Liver (tissue), 10 donors: ENCODE results near the gene FER. TPM values are rescaled to one million over a fixed set of nuclear protein-coding genes. Genes with fewer than 3 reads are reported as not detected.
A peak's percentile ranks its signal among the peaks of the same experiment; 100 is the strongest.

ENCODE experiments used
- DNase-seq: peaks from one replicate; pipeline ENCODE4 v3.0.0-alpha.2; 2017; ENCODE audit warnings: low spot score
- H3K27ac ChIP-seq, 2 donors: one replicate each; pipeline ENCODE4 v1.7.0; 2013; ENCODE audit warnings: inconsistent platforms in 2 of 2, low read length in 2 of 2, control low read depth in 1 of 2, low read depth in 1 of 2, mild to moderate bottlenecking in 1 of 2
- H3K27me3 ChIP-seq, 4 donors: one replicate each; pipeline versions ENCODE4 v1.6.1 to v1.7.0; 2013; ENCODE audit warnings: low read length in 3 of 4, inconsistent platforms in 1 of 4, mild to moderate bottlenecking in 1 of 4, moderate library complexity in 1 of 4; ENCODE audit not compliant: control insufficient read depth in 4 of 4, insufficient read depth in 4 of 4
- H3K36me3 ChIP-seq, 4 donors: one replicate each; pipeline versions ENCODE4 v1.6.1 to v1.7.0; 2013; ENCODE audit warnings: low read length in 3 of 4, mild to moderate bottlenecking in 3 of 4, low read depth in 1 of 4, moderate library complexity in 1 of 4; ENCODE audit not compliant: control insufficient read depth in 4 of 4, insufficient read depth in 3 of 4
- H3K4me1 ChIP-seq, 4 donors: one replicate each; pipeline versions ENCODE4 v1.6.1 to v1.7.0; 2013; ENCODE audit warnings: low read length in 3 of 4, mild to moderate bottlenecking in 3 of 4, moderate library complexity in 1 of 4; ENCODE audit not compliant: control insufficient read depth in 4 of 4, insufficient read depth in 4 of 4
- H3K4me3 ChIP-seq, 3 donors: one replicate each; pipeline versions ENCODE4 v1.6.1 to v1.7.0; 2013; ENCODE audit warnings: low read length in 3 of 3, control low read depth in 1 of 3, low read depth in 1 of 3, mild to moderate bottlenecking in 1 of 3
- H3K9ac ChIP-seq, 2 donors: one replicate each; pipeline ENCODE4 v1.7.0; 2013; ENCODE audit warnings: low read length in 2 of 2, mild to moderate bottlenecking in 2 of 2, moderate library complexity in 2 of 2, control low read depth in 1 of 2, low read depth in 1 of 2
- H3K9me3 ChIP-seq, 4 donors: one replicate each; pipeline versions ENCODE4 v1.6.1 to v1.7.0; 2013; ENCODE audit warnings: low read length in 3 of 4; ENCODE audit not compliant: control insufficient read depth in 4 of 4
- ATF3 ChIP-seq: IDR thresholded peaks from 2 replicates; pipeline ENCODE4 v1.6.1; 2016; ENCODE audit warnings: antibody characterized with exemption
- CTCF ChIP-seq: fragments of 150-350 bp; IDR thresholded peaks from 2 replicates; pipeline ENCODE4 v1.5.1; 2017; ENCODE audit warnings: improper control_type of control experiment, low read depth, low read length; ENCODE audit not compliant: missing input control
- EGR1 ChIP-seq, 2 donors: IDR thresholded peaks; 2 replicates each; pipeline ENCODE4 v1.6.1; 2016 to 2018; ENCODE audit warnings: antibody characterized with exemption in 2 of 2, low read depth in 2 of 2
- FOXA1 ChIP-seq: IDR thresholded peaks from 2 replicates; pipeline ENCODE4 v1.6.1; 2016; ENCODE audit warnings: antibody characterized with exemption
- FOXA2 ChIP-seq: IDR thresholded peaks from 2 replicates; pipeline ENCODE4 v1.6.1; 2016; ENCODE audit warnings: antibody characterized with exemption
- GABPA ChIP-seq, 2 donors: IDR thresholded peaks in 1 of 2; conservative IDR thresholded peaks in 1 of 2; 2 replicates each; pipeline ENCODE4 v1.6.1; 2016; ENCODE audit warnings: antibody characterized with exemption in 2 of 2, mild to moderate bottlenecking in 1 of 2, moderate library complexity in 1 of 2
- NR2F2 ChIP-seq: IDR thresholded peaks from 2 replicates; pipeline ENCODE4 v1.6.1; 2016; ENCODE audit warnings: antibody characterized with exemption
- REST ChIP-seq: IDR thresholded peaks from 2 replicates; pipeline ENCODE4 v1.6.1; 2016; ENCODE audit warnings: antibody characterized with exemption, mild to moderate bottlenecking
- RXRA ChIP-seq, 2 donors: IDR thresholded peaks; 2 replicates each; pipeline ENCODE4 v1.6.1; 2017 to 2018; ENCODE audit warnings: antibody characterized with exemption in 2 of 2, mild to moderate bottlenecking in 1 of 2
- SP1 ChIP-seq: IDR thresholded peaks from 2 replicates; pipeline ENCODE4 v1.6.1; 2018; ENCODE audit warnings: antibody characterized with exemption, mild to moderate bottlenecking
- YY1 ChIP-seq: IDR thresholded peaks from 2 replicates; pipeline ENCODE4 v1.6.1; 2016; ENCODE audit warnings: antibody characterized with exemption, mild to moderate bottlenecking
- ZBTB33 ChIP-seq: IDR thresholded peaks from 2 replicates; pipeline ENCODE4 v1.6.1; 2016; ENCODE audit warnings: antibody characterized with exemption
- WGBS: extraction: QIAGEN DNeasy Blood & Tissue Kit; methylation state at CpG from one replicate; pipeline ENCODE4 v1.1.7; 2013; 5-methylcytosine and 5-hydroxymethylcytosine counted together
- polyA plus RNA-seq, 2 donors: library from polyadenylated mRNA; stranded (reverse) in 1 of 2; unstranded in 1 of 2; fragments of 200-250 nt in 1 of 2; fragments of >200 nt in 1 of 2; fragmentation: Nextera tagmentation in 1 of 2; extraction: Ambion mirVana in 1 of 2; gene quantifications; one replicate each; pipeline versions ENCODE4 v1.2.1 to v1.2.3, GENCODE V29; 2013 to 2015
- small RNA-seq: library from RNA; depleted of rRNA; stranded (forward); fragments of <200 nt; gene quantifications from one replicate; pipeline ENCODE3, GENCODE V24; 2014
- total RNA-seq, 2 donors: library from RNA; depleted of rRNA; stranded (reverse); fragments of >200 nt; gene quantifications; one replicate each; pipeline ENCODE4 v1.2.3, GENCODE V29; 2014
- donor health status: healthy.
- donor health status: healthy.
- donor health status: healthy.
- donor health status: healthy.
- donor health status: healthy.

The FER gene
- total and polyA plus RNA-seq, 4 donors, result 0.83 to 9.8 (median 5.9) TPM

- Histone ChIP-seq H3K9ac (no peak overlapping the region), H3K27me3 (no peaks in the 10 kb centered on the region), H3K4me1 (no peaks in the 10 kb centered on the region), H3K9me3 (peaks cover 0 to 9% (median 5%) of the 10 kb centered on the region in 4 donors), H3K36me3 (peaks cover 0 to 3% (median 0%) of the 10 kb centered on the region in 4 donors), H3K27ac (no peak overlapping the region), H3K4me3 (no peak overlapping the region)
- no peak for DNase-seq
- no peak for TF ChIP-seq FOXA1
- TF ChIP-seq CTCF, result no peak
These were observed 494.8 kb downstream of the FER start for GRCh38 chr5:109242518-109242917.

GRCh38 chr5:109246395-109246794 is 498.7 kb downstream of the FER start:
- Histone ChIP-seq H3K9me3 (peaks cover 0 to 9% (median 5%) of the 10 kb centered on the region in 4 donors), H3K9ac (no peak overlapping the region), H3K27ac (no peak overlapping the region), H3K36me3 (peaks cover 0 to 3% (median 0%) of the 10 kb centered on the region in 4 donors), H3K27me3 (no peaks in the 10 kb centered on the region), H3K4me1 (no peaks in the 10 kb centered on the region), H3K4me3 (peak overlapping the region in 1 of 3 donors; percentile 12)
- 97% methylated on average over 2 of the region's 2 CpGs for WGBS
- DNase-seq, result no peak
- TF ChIP-seq YY1 (no peak), FOXA2 (no peak), FOXA1 (no peak), ATF3 (no peak), SP1 (no peak), ZBTB33 (no peak), RXRA (IDR thresholded peaks at IDR 0.05) (no peak), EGR1 (IDR thresholded peaks at IDR 0.05; ENCODE audit: low read depth in 2 of 2) (no peak), GABPA (IDR thresholded peaks at IDR 0.05 in 1 of 2, conservative IDR thresholded peaks at IDR 0.05 in 1 of 2) (no peak), NR2F2 (no peak), REST (no peak)

Small RNA genes lying within 50 kb of the gene (small RNA-seq; reads per million reads assigned to genes)
- gene AC109481.1, result not detected
- not detected for gene RF00019
- not detected for gene RNU6-47P
